H1 (cell line): ENCODE measurements around the gene GRP. TPM values are rescaled to one million over a fixed set of nuclear protein-coding genes. Genes with fewer than 3 reads are reported as not detected.

ENCODE experiments used
- CTCF ChIA-PET: fragments of 300-600 bp; sonication (Branson Sonifier 250); formaldehyde crosslinking; loops from one replicate; lab custom pipeline; 2021; ENCODE audit not compliant: partially characterized antibody; lab: Charles Lee
- POLR2A ChIA-PET: fragments of 300-600 bp; sonication (Branson Sonifier 250); formaldehyde crosslinking; loops from one replicate; lab custom pipeline; 2021; ENCODE audit warnings: inconsistent platforms; ENCODE audit not compliant: partially characterized antibody; lab: Charles Lee
- DNase-seq, 2 experiments: peaks; one replicate each; pipeline versions ENCODE4 v3.0.0 to v3.0.0-alpha.2; 2010 to 2022; ENCODE audit warnings: low spot score in 2 of 2, low read depth in 1 of 2, mixed read lengths in 1 of 2
- FAIRE-seq: peaks from 2 replicates; lab custom pipeline; 2011; peaks lifted over from hg19 to GRCh38; lab: Jason Lieb, UNC
- H2AFZ ChIP-seq: 2 replicates; pipeline ENCODE4 v1.8.1; 2012; ENCODE audit warnings: low read length, inconsistent platforms
- H2AK5ac ChIP-seq: 2 replicates; pipeline ENCODE4 v1.6.1; 2013; ENCODE audit warnings: low read depth, low read length
- H2BK120ac ChIP-seq: replicated peaks from 2 replicates; pipeline ENCODE3; 2013; ENCODE audit warnings: low read depth, low read length, inconsistent platforms
- H2BK12ac ChIP-seq: 2 replicates; pipeline ENCODE4 v1.6.1; 2013; ENCODE audit warnings: low read depth, low read length
- H2BK15ac ChIP-seq: 2 replicates; pipeline ENCODE4 v1.6.1; 2013; ENCODE audit warnings: low read length
- H2BK20ac ChIP-seq: 2 replicates; pipeline ENCODE4 v1.6.1; 2013; ENCODE audit warnings: low read length
- H2BK5ac ChIP-seq: 2 replicates; pipeline ENCODE4 v1.6.1; 2013; ENCODE audit warnings: low read depth, low read length
- H3K14ac ChIP-seq: 2 replicates; pipeline ENCODE4 v1.6.1; 2013; ENCODE audit warnings: inconsistent platforms; ENCODE audit not compliant: insufficient read length
- H3K18ac ChIP-seq: 2 replicates; pipeline ENCODE4 v1.6.1; 2013; ENCODE audit warnings: low read length; ENCODE audit errors: extremely low read depth
- H3K23ac ChIP-seq: 2 replicates; pipeline ENCODE4 v1.6.1; 2013; ENCODE audit warnings: inconsistent platforms; ENCODE audit not compliant: insufficient read length
- H3K23me2 ChIP-seq: 2 replicates; pipeline ENCODE4 v1.6.1; 2013; ENCODE audit warnings: low read depth, low read length
- H3K27ac ChIP-seq: 2 replicates; pipeline ENCODE4 v1.6.1; 2011; ENCODE audit warnings: low read depth, low read length, inconsistent platforms
- H3K27me3 ChIP-seq, 4 experiments: replicated peaks in 1 of 4; 1 replicate in 1 of 4; 2 replicates in 3 of 4; pipeline versions ENCODE4 v1.6.1 to v1.8.1; 2011 to 2013; ENCODE audit warnings: low read length in 3 of 4, mild to moderate bottlenecking in 3 of 4, inconsistent platforms in 2 of 4, mixed read lengths in 2 of 4, moderate library complexity in 1 of 4; ENCODE audit not compliant: control insufficient read depth in 3 of 4, insufficient read depth in 3 of 4; ENCODE audit errors: extremely low read depth in 1 of 4
- H3K36me3 ChIP-seq, 4 experiments: 2 replicates each; pipeline versions ENCODE4 v1.6.1 to v1.8.1; 2011 to 2013; ENCODE audit warnings: mild to moderate bottlenecking in 4 of 4, low read length in 3 of 4, moderate library complexity in 2 of 4, control low read depth in 1 of 4, inconsistent platforms in 1 of 4; ENCODE audit not compliant: insufficient read depth in 4 of 4, control insufficient read depth in 2 of 4
- H3K4ac ChIP-seq: replicated peaks from 2 replicates; pipeline ENCODE3; 2013; ENCODE audit warnings: low read length, low read depth, mixed read lengths, inconsistent platforms; ENCODE audit not compliant: insufficient read length
- H3K4me1 ChIP-seq, 4 experiments: replicated peaks in 1 of 4; 1 replicate in 1 of 4; 2 replicates in 3 of 4; pipeline versions ENCODE4 v1.6.1 to v1.8.1; 2011 to 2013; ENCODE audit warnings: low read length in 3 of 4, inconsistent platforms in 2 of 4, mixed read lengths in 1 of 4; ENCODE audit not compliant: insufficient read depth in 4 of 4, control insufficient read depth in 3 of 4
- H3K4me2 ChIP-seq, 2 experiments: 2 replicates each; pipeline versions ENCODE4 v1.6.1 to v1.8.1; 2011 to 2013; ENCODE audit warnings: low read depth in 2 of 2, low read length in 2 of 2, control low read depth in 1 of 2, inconsistent platforms in 1 of 2, mild to moderate bottlenecking in 1 of 2; ENCODE audit not compliant: insufficient read depth in 1 of 2
- H3K4me3 ChIP-seq, 4 experiments: fragments of 200-600, 300-600 bp in 1 of 4; sonication (generic), shearing (Covaris generic), sonication (Bioruptor Twin) in 1 of 4; 2 replicates each; pipeline versions ENCODE4 v1.5.1 to v1.8.1; 2011 to 2016; ENCODE audit warnings: low read length in 4 of 4, low read depth in 3 of 4, control low read depth in 2 of 4, inconsistent platforms in 2 of 4, mild to moderate bottlenecking in 2 of 4, mixed read lengths in 1 of 4, moderate library complexity in 1 of 4; ENCODE audit not compliant: insufficient read depth in 2 of 4; ENCODE audit errors: extremely low read depth in 1 of 4
- H3K56ac ChIP-seq: replicated peaks from 2 replicates; pipeline ENCODE3; 2013; ENCODE audit warnings: low read depth, mild to moderate bottlenecking, mixed read lengths, low read length, inconsistent platforms; ENCODE audit not compliant: insufficient read length
- H3K79me1 ChIP-seq: 2 replicates; pipeline ENCODE4 v1.6.1; 2013; ENCODE audit warnings: low read depth, low read length, control low read depth
- H3K79me2 ChIP-seq, 2 experiments: 2 replicates each; pipeline versions ENCODE4 v1.6.1 to v1.8.1; 2012 to 2013; ENCODE audit warnings: low read length in 2 of 2, mild to moderate bottlenecking in 2 of 2, inconsistent platforms in 1 of 2; ENCODE audit not compliant: insufficient read depth in 2 of 2, control insufficient read depth in 1 of 2
- H3K9ac ChIP-seq, 4 experiments: replicated peaks in 1 of 4; 1 replicate in 1 of 4; 2 replicates in 3 of 4; pipeline versions ENCODE4 v1.6.1 to v1.8.1; 2011 to 2013; ENCODE audit warnings: low read depth in 3 of 4, low read length in 3 of 4, control low read depth in 2 of 4, mild to moderate bottlenecking in 2 of 4, moderate library complexity in 2 of 4, inconsistent platforms in 1 of 4; ENCODE audit errors: extremely low read depth in 1 of 4
- H3K9me3 ChIP-seq, 2 experiments: 2 replicates each; pipeline versions ENCODE4 v1.6.1 to v1.8.1; 2012 to 2013; ENCODE audit warnings: mild to moderate bottlenecking in 2 of 2, moderate library complexity in 2 of 2, control low read depth in 1 of 2, inconsistent platforms in 1 of 2, low read depth in 1 of 2, low read length in 1 of 2, mixed read lengths in 1 of 2; ENCODE audit not compliant: insufficient read depth in 2 of 2
- H4K20me1 ChIP-seq, 2 experiments: replicated peaks in 1 of 2; 2 replicates each; pipeline versions ENCODE3 to v1.8.1; 2011 to 2013; ENCODE audit warnings: inconsistent platforms in 2 of 2, low read length in 2 of 2, mild to moderate bottlenecking in 1 of 2; ENCODE audit not compliant: insufficient read depth in 2 of 2, control insufficient read depth in 1 of 2
- H4K5ac ChIP-seq: 2 replicates; pipeline ENCODE4 v1.6.1; 2013; ENCODE audit warnings: low read length, low read depth, mixed read lengths, inconsistent platforms; ENCODE audit not compliant: insufficient read length
- H4K8ac ChIP-seq: 2 replicates; pipeline ENCODE4 v1.8.0; 2013; ENCODE audit warnings: mild to moderate bottlenecking, moderate library complexity, low read length, inconsistent platforms; ENCODE audit not compliant: insufficient read depth; ENCODE audit errors: extremely low read depth
- H4K91ac ChIP-seq: replicated peaks from 2 replicates; pipeline ENCODE3; 2013; ENCODE audit warnings: low read length, mixed read lengths, inconsistent platforms; ENCODE audit not compliant: insufficient read length
- CTBP2 ChIP-seq: IDR thresholded peaks from 2 replicates; pipeline ENCODE4 v1.7.0; 2011; ENCODE audit warnings: borderline replicate concordance, mild to moderate bottlenecking, moderate library complexity, mixed read lengths, low read length; ENCODE audit not compliant: insufficient read depth, insufficient read length
- EP300 ChIP-seq, 2 experiments: IDR thresholded peaks; 1 replicate in 1 of 2; 2 replicates in 1 of 2; pipeline ENCODE4 v1.6.1; 2011 to 2012; ENCODE audit warnings: low read depth in 2 of 2, low read length in 2 of 2, mild to moderate bottlenecking in 2 of 2, borderline replicate concordance in 1 of 2, inconsistent platforms in 1 of 2, moderate library complexity in 1 of 2
- GABPA ChIP-seq: IDR thresholded peaks from 2 replicates; pipeline ENCODE4 v1.6.1; 2011; ENCODE audit warnings: mild to moderate bottlenecking, low read length, moderate library complexity, borderline replicate concordance; ENCODE audit not compliant: insufficient read depth
- KDM4A ChIP-seq: IDR thresholded peaks from one replicate; pipeline ENCODE4 v1.7.1; 2012; ENCODE audit warnings: low read depth, mild to moderate bottlenecking, moderate library complexity, low read length, inconsistent platforms; ENCODE audit not compliant: severe bottlenecking
- NANOG ChIP-seq: IDR thresholded peaks from 2 replicates; pipeline ENCODE4 v1.6.1; 2011; ENCODE audit warnings: low read length, low read depth, mild to moderate bottlenecking, inconsistent platforms; ENCODE audit not compliant: insufficient read depth, poor library complexity, severe bottlenecking
- POLR2A ChIP-seq, 2 experiments: IDR thresholded peaks; 1 replicate in 1 of 2; 2 replicates in 1 of 2; pipeline ENCODE4 v1.6.1; 2011; ENCODE audit warnings: low read depth in 2 of 2, low read length in 2 of 2, mild to moderate bottlenecking in 2 of 2; ENCODE audit errors: control extremely low read depth in 1 of 2
- RBBP5 ChIP-seq: IDR thresholded peaks from 2 replicates; pipeline ENCODE4 v1.7.1; 2012; ENCODE audit warnings: low read depth, mild to moderate bottlenecking, inconsistent platforms, low read length, moderate library complexity, borderline replicate concordance
- SAP30 ChIP-seq: fragments of 300-600 bp; sonication (generic); IDR thresholded peaks from 2 replicates; pipeline ENCODE4 v1.7.1; 2012; ENCODE audit warnings: low read length, moderate library complexity, mild to moderate bottlenecking, inconsistent platforms; ENCODE audit not compliant: insufficient read depth, insufficient replicate concordance
- SP4 ChIP-seq: IDR thresholded peaks from 2 replicates; pipeline ENCODE4 v1.6.1; 2012; ENCODE audit warnings: low read length, inconsistent platforms
- TAF1 ChIP-seq: IDR thresholded peaks from 2 replicates; pipeline ENCODE4 v1.6.1; 2011; ENCODE audit warnings: mild to moderate bottlenecking, low read depth, low read length
- TBP ChIP-seq: IDR thresholded peaks from 2 replicates; pipeline ENCODE4 v1.6.1; 2011; ENCODE audit warnings: low read depth, low read length, improper control_type of control experiment
- WGBS, 2 experiments: shearing (Covaris generic) in 1 of 2; methylation state at CpG; one replicate each; pipeline versions ENCODE4 v1.1.6 to v1.1.7; 2013 to 2015; ENCODE audit warnings: low lambda C conversion rate in 2 of 2, mixed read lengths in 2 of 2, inconsistent platforms in 1 of 2, low coverage in 1 of 2, missing lambda C conversion rate in 1 of 2; ENCODE audit not compliant: insufficient replicate concordance in 2 of 2, insufficient coverage in 1 of 2, insufficient read length in 1 of 2; ENCODE audit errors: extremely low coverage in 1 of 2, missing lambda C conversion rate in 1 of 2; 5-methylcytosine and 5-hydroxymethylcytosine counted together
- polyA plus RNA-seq, 7 experiments: library from polyadenylated mRNA; depleted of rRNA in 3 of 7; stranded (reverse) in 5 of 7; unstranded in 2 of 7; fragments of >200 nt in 5 of 7; fragments of 200-250 nt in 2 of 7; gene quantifications; 1 replicate in 5 of 7; 2 replicates in 1 of 7; 4 replicates in 1 of 7; pipeline versions ENCODE4 v1.2.1 to v1.2.3, GENCODE V29; 2011 to 2013; ENCODE audit warnings: missing spikeins in 2 of 7, mixed read lengths in 2 of 7
- total RNA-seq: library from RNA; stranded (reverse); fragmentation: NEBNext Ultra II Directional; extraction: Animal tissue kit (Norgen Biotek cat#: 25700); gene quantifications from 2 replicates; pipeline ENCODE4 v1.2.1, GENCODE V29; 2021

The GRP gene
- total and polyA plus RNA-seq, 2 of the 8 experiments (the other 6 are each of a cell fraction or from before 2014, with no cell fraction given) = not detected

- H2AFZ ChIP-seq = no peak overlapping the region
- H2BK12ac ChIP-seq = no peak overlapping the region
- H4K20me1 ChIP-seq = peaks cover 9 to 20% of the 10 kb centered on the region in 2 experiments
- H3K4me3 ChIP-seq = no peak overlapping the region
- no peak overlapping the region for H2BK15ac ChIP-seq
- H2BK120ac ChIP-seq = no peak overlapping the region
- H3K23ac ChIP-seq = no peak overlapping the region
- H3K9me3 ChIP-seq = no peaks in the 10 kb centered on the region
- WGBS, 2 experiments = 65% methylated on average over 1 of the region's 1 CpG; no CpG with 5 or more reads in 1 of the 2 experiments
- no peak overlapping the region for H3K27ac ChIP-seq
- H3K56ac ChIP-seq = no peak overlapping the region
- TF ChIP-seq KDM4A (no peak), RBBP5 (no peak), TAF1 (no peak), POLR2A (IDR thresholded peaks at IDR 0.05; ENCODE audit: control extremely low read depth in 1 of 2, low read depth in 2 of 2, low read length in 2 of 2) (no peak), NANOG (no peak), EP300 (IDR thresholded peaks at IDR 0.05; ENCODE audit: borderline replicate concordance in 1 of 2, low read depth in 2 of 2, low read length in 2 of 2) (no peak), CTBP2 (no peak), SP4 (no peak), GABPA (no peak), TBP (no peak), SAP30 (no peak)
- H3K36me3 ChIP-seq = no peaks in the 10 kb centered on the region; a peak in 1 of 8 replicates
- FAIRE-seq (no peak), DNase-seq (no peak)
- ChIA-PET CTCF (interaction anchor here (0.6 to 15.5 kb wide), 8 partner anchors 10 to 136 kb away, joined by 3 to 129 read pairs (median 6); partner anchors contain the start of gene GRP), POLR2A (interaction anchor here (0.8 to 0.9 kb wide), 2 partner anchors 50 to 60 kb away, joined by 3 read pairs; no protein-coding TSS in a partner anchor)
- H3K79me2 ChIP-seq = no peaks in the 10 kb centered on the region
- H3K9ac ChIP-seq = no peak overlapping the region
- H3K27me3 ChIP-seq = peaks cover 75 to 90% (median 87%) of the 10 kb centered on the region in 4 experiments
- H3K18ac ChIP-seq = no peak overlapping the region
- no peaks in the 10 kb centered on the region for H3K79me1 ChIP-seq
- no peak overlapping the region for H3K4ac ChIP-seq
- H4K91ac ChIP-seq = no peak overlapping the region
- H4K8ac ChIP-seq = no peak overlapping the region
- H2AK5ac ChIP-seq = no peak overlapping the region
- H4K5ac ChIP-seq = no peak overlapping the region
- H2BK20ac ChIP-seq = no peak overlapping the region
- no peak overlapping the region; a peak in 1 of 4 replicates for H3K4me2 ChIP-seq
- H3K23me2 ChIP-seq = peaks cover 10% of the 10 kb centered on the region; the same call in 1 of the 2 replicates
- H3K14ac ChIP-seq = no peak overlapping the region
- H3K4me1 ChIP-seq = peaks cover 0 to 40% (median 23%) of the 10 kb centered on the region in 4 experiments; a peak in 6 of 7 replicates
- no peak overlapping the region for H2BK5ac ChIP-seq
Measured at GRCh38 chr18:59266459-59266858, 46.5 kb downstream of the GRP start.
